ENCODE measurements around the gene MRPS18B. TPM values are rescaled to one million over a fixed set of nuclear protein-coding genes. Genes with fewer than 3 reads are reported as not detected.

The MRPS18B gene
- total and polyA plus RNA-seq, 2 of the 13 experiments (the other 11 are each of a cell fraction or from before 2014, with no cell fraction given) = 125 to 131 TPM

DNA sequence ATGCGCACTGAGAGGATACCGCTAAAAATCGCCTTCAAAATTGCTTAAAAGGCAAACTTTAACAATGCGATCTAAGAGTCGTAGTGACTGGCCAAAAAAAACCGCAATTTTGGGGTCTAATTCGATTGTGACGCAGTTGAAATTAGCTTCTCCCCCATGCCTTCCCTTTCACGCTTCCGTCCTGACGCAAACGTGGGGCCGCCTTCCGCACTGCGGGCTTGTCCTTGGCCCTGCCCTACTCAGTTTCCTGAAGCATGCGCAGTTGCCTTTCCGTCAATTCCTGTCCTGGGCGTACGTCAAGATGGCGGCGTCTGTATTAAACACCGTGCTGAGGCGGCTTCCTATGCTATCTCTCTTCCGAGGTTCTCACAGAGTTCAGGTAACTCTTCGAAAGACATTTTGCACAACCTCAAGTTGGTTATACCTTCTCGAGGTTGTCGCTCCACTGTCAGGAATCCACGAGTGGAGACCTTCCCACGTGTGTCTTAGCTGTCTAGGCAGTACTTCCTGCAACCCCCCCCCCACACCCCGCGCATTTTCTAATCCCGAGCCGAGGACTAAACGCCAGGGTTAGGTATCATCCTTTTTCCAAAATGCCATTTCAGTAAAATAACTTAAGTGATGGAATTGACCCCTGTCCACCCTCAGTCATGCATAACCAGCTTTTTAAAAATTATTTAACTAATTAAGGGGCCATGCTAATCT lies at the start of gene MRPS18B (continued):
- TF ChIP-seq MXD4 (CRISPR knock-in tag; IDR thresholded peaks at IDR 0.05) (peak; percentile 97), KDM4B (CRISPR knock-in tag; IDR thresholded peaks at IDR 0.05) (no peak), SMAD3 (CRISPR knock-in tag; IDR thresholded peaks at IDR 0.05) (peak; percentile 34; the same call in 1 of the 2 replicates), SP4 (CRISPR knock-in tag; IDR thresholded peaks at IDR 0.05) (peak; percentile 77), KDM6A (CRISPR knock-in tag; IDR thresholded peaks at IDR 0.05; ENCODE audit: low read depth) (no peak), ZNF780A (CRISPR knock-in tag; IDR thresholded peaks at IDR 0.05) (no peak), ZNF251 (CRISPR knock-in tag; IDR thresholded peaks at IDR 0.05) (no peak), AHR (CRISPR knock-in tag; IDR thresholded peaks at IDR 0.05) (no peak), ZNF501 (CRISPR knock-in tag; IDR thresholded peaks at IDR 0.05) (peak; percentile 86), ZNF674 (CRISPR knock-in tag; IDR thresholded peaks at IDR 0.05; ENCODE audit: low read depth) (no peak), ELF3 (CRISPR knock-in tag; IDR thresholded peaks at IDR 0.05) (peak; percentile 45; the same call in 1 of the 2 replicates), KLF12 (CRISPR knock-in tag; IDR thresholded peaks at IDR 0.05; ENCODE audit: borderline replicate concordance) (0 out of 2 replicates have a peak, but pooled peaks have one; percentile 52), TBX3 (IDR thresholded peaks at IDR 0.05; ENCODE audit: borderline replicate concordance) (no peak), IKZF4 (CRISPR knock-in tag; IDR thresholded peaks at IDR 0.05; ENCODE audit: borderline replicate concordance, low read depth, not compliant biosample characterization) (no peak), NR1H2 (CRISPR knock-in tag; IDR thresholded peaks at IDR 0.05; ENCODE audit: borderline replicate concordance, low read depth) (peak; percentile 87; the same call in 1 of the 2 replicates), ZNF329 (CRISPR knock-in tag; IDR thresholded peaks at IDR 0.05; ENCODE audit: low read depth) (no peak), ZNF616 (CRISPR knock-in tag; IDR thresholded peaks at IDR 0.05; ENCODE audit: low read depth) (0 out of 2 replicates have a peak, but pooled peaks have one; percentile 60), TCF7 (IDR thresholded peaks at IDR 0.05; ENCODE audit: low read depth) (no peak), ZFP36 (IDR thresholded peaks at IDR 0.05; ENCODE audit: borderline replicate concordance, low read depth, low read length, partially characterized antibody) (no peak), NFKBIZ (CRISPR knock-in tag; IDR thresholded peaks at IDR 0.05) (0 out of 2 replicates have a peak, but pooled peaks have one; percentile 23), ZSCAN20 (CRISPR knock-in tag; IDR thresholded peaks at IDR 0.05; ENCODE audit: borderline replicate concordance) (no peak), ZNF772 (CRISPR knock-in tag; IDR thresholded peaks at IDR 0.05) (peak; percentile 21; the same call in 1 of the 2 replicates), HOXA7 (CRISPR knock-in tag; IDR thresholded peaks at IDR 0.05) (no peak), DNMT3B (CRISPR knock-in tag; conservative IDR thresholded peaks at IDR 0.05) (no peak; the same call in 1 of the 2 replicates), SMAD1 (CRISPR knock-in tag; IDR thresholded peaks at IDR 0.05; ENCODE audit: borderline replicate concordance, low read depth) (peak; percentile 80), ZSCAN22 (CRISPR knock-in tag; IDR thresholded peaks at IDR 0.05) (no peak), ZNF335 (CRISPR knock-in tag; IDR thresholded peaks at IDR 0.05) (peak; percentile 75; the same call in 1 of the 2 replicates), ZFX (CRISPR knock-in tag; IDR thresholded peaks at IDR 0.05; ENCODE audit: low read depth) (peak; percentile 69), ZNF558 (CRISPR knock-in tag; IDR thresholded peaks at IDR 0.05; ENCODE audit: borderline replicate concordance) (no peak)
- TF ChIP-seq, protein P1, sequence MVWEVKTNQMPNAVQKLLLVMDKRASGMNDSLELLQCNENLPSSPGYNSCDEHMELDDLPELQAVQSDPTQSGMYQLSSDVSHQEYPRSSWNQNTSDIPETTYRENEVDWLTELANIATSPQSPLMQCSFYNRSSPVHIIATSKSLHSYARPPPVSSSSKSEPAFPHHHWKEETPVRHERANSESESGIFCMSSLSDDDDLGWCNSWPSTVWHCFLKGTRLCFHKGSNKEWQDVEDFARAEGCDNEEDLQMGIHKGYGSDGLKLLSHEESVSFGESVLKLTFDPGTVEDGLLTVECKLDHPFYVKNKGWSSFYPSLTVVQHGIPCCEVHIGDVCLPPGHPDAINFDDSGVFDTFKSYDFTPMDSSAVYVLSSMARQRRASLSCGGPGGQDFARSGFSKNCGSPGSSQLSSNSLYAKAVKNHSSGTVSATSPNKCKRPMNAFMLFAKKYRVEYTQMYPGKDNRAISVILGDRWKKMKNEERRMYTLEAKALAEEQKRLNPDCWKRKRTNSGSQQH (CRISPR knock-in tag; IDR thresholded peaks at IDR 0.05; ENCODE audit: low read depth) = peak; percentile 68; the same call in 1 of the 2 replicates
- TF ChIP-seq, protein P2, sequence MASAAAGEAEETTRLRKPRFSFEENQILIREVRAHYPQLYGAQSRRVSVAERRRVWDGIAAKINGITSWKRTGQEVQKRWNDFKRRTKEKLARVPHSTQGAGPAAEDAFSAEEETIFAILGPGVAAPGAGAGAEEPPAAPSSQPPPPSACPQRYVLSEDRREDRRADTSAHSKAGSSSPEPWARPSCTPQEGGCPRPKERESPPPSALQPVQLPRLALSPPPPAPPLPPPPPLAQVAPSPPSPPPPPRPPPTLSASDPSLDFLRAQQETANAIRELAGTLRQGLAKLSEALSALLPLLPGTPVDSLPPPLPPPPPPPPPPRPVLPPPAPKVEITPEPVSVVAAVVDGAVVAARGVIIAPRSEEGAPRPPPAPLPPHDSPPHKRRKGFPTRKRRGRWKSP (CRISPR knock-in tag; IDR thresholded peaks at IDR 0.05) = peak; percentile 90

Measured in HepG2 (cell line).